Muscle of leg (tissue), 11 donors: ENCODE data around the gene ABHD15. TPM values are rescaled to one million over a fixed set of nuclear protein-coding genes. Genes with fewer than 3 reads are reported as not detected.
A peak's percentile ranks its signal among the peaks of the same experiment; 100 is the strongest.

Experiments
- DNase-seq: peaks from one replicate; pipeline ENCODE4 v3.0.0; 2013
- H3K27ac ChIP-seq: one replicate; pipeline ENCODE4 v1.5.1; 2013; ENCODE audit warnings: mild to moderate bottlenecking, low read length, control low read depth
- H3K27me3 ChIP-seq: one replicate; pipeline ENCODE4 v1.6.1; 2013; ENCODE audit warnings: low read length; ENCODE audit not compliant: control insufficient read depth, insufficient read depth
- H3K36me3 ChIP-seq: one replicate; pipeline ENCODE4 v1.6.1; 2013; ENCODE audit warnings: low read length; ENCODE audit not compliant: control insufficient read depth, insufficient read depth
- H3K4me1 ChIP-seq: one replicate; pipeline ENCODE4 v1.6.1; 2013; ENCODE audit warnings: low read length; ENCODE audit not compliant: control insufficient read depth, insufficient read depth
- H3K4me3 ChIP-seq: one replicate; pipeline ENCODE4 v1.5.1; 2013; ENCODE audit warnings: low read length, control low read depth
- H3K9me3 ChIP-seq: replicated peaks from 2 replicates; pipeline ENCODE4 v1.6.1; 2013; ENCODE audit warnings: low read depth, low read length; ENCODE audit not compliant: control insufficient read depth
- WGBS: methylation state at CpG from one replicate; pipeline ENCODE4 v1.1.5; 2013; ENCODE audit warnings: missing lambda C conversion rate; ENCODE audit not compliant: insufficient coverage; 5-methylcytosine and 5-hydroxymethylcytosine counted together
- polyA plus RNA-seq, 8 donors: library from polyadenylated mRNA; unstranded; fragments of 120-200 nt; gene quantifications; one replicate each; pipeline versions ENCODE4 v1.2.1 to v1.2.3, GENCODE V29; 2013; ENCODE audit warnings: inconsistent platforms in 1 of 8, low replicate concordance in 1 of 8; ENCODE audit not compliant: insufficient read length in 8 of 8, insufficient read depth in 1 of 8
- total RNA-seq: library from RNA; stranded (reverse); fragments of 120-200 nt; gene quantifications from one replicate; pipeline ENCODE4 v1.2.4, GENCODE V29; 2013

The ABHD15 gene
- total and polyA plus RNA-seq, 9 donors, result 3.1 to 4.7 (median 3.4) TPM

DNA sequence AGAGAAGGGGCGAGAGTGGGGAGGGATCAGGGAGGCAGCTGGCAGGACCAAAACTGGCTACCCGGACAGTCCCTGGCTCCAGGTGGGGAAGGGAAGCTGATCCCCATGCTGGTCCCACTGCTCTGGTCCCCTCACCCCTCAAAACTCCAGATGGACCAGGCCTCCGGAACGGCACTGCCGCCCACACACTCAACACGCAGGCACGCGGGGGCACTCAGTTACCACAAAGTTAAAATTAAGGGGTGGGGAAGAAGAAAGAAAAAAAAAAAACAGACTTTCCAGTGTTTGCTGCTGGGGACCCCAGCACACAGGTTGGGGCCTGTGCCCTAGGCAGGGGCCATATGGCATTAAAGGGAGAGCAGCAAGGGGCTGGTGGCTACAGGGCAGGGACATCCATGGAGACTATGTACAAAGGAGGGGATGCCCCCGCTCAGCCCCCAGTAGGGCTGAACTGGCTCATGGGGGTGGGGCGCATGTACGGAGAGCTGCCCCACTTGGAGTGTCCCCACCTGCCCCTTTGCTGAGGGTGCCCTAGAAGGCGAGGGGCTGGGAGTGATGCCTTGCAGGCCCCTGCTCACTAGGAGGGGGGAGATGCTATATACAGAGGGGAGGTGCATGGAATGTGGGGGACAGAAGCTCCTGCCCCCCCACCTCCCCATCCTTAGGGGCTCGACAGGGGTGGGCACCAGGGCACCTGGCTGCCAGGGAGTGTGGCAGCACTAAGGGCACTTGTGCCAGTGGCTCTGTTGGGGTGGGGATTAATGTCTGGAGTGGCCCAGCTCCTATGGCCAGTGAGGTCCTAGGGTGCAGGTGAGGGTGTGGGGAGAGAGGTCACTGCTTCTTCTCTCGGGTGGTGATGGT lies 7.3 kb upstream of the ABHD15 start:
- H3K27me3 ChIP-seq, result no peaks in the 10 kb centered on the region
- peaks cover 78% of the 10 kb centered on the region for H3K36me3 ChIP-seq
- 89% methylated on average over 3 of the region's 14 CpGs for WGBS
- no peak overlapping the region for H3K4me3 ChIP-seq
- H3K9me3 ChIP-seq, result no peaks in the 10 kb centered on the region
- no peak overlapping the region for H3K27ac ChIP-seq
- H3K4me1 ChIP-seq, result peaks cover 48% of the 10 kb centered on the region
- peak; percentile 10 for DNase-seq

- DNase-seq, result peak; percentile 15
- H3K27ac ChIP-seq, result peak overlapping the region; percentile 55
- no CpG with 5 or more reads among the region's 6 CpGs for WGBS
- H3K4me1 ChIP-seq, result peaks cover 49% of the 10 kb centered on the region
- no peaks in the 10 kb centered on the region for H3K9me3 ChIP-seq
- H3K4me3 ChIP-seq, result no peak overlapping the region
- peaks cover 73% of the 10 kb centered on the region for H3K36me3 ChIP-seq
- no peaks in the 10 kb centered on the region for H3K27me3 ChIP-seq
These were observed 6.7 kb upstream of the ABHD15 start for GRCh38 chr17:29573558-29573869.

GRCh38 chr17:29572691-29573557 lies 6.1 kb upstream of the ABHD15 start:
- peak; percentile 83 for DNase-seq
- peak overlapping the region; percentile 15 for H3K4me3 ChIP-seq
- WGBS, result 6% methylated on average over 38 of the region's 62 CpGs
- peaks cover 46% of the 10 kb centered on the region for H3K4me1 ChIP-seq
- H3K27ac ChIP-seq, result peak overlapping the region; percentile 55
- H3K36me3 ChIP-seq, result peaks cover 67% of the 10 kb centered on the region
- H3K27me3 ChIP-seq, result no peaks in the 10 kb centered on the region
- H3K9me3 ChIP-seq, result no peaks in the 10 kb centered on the region

DNA sequence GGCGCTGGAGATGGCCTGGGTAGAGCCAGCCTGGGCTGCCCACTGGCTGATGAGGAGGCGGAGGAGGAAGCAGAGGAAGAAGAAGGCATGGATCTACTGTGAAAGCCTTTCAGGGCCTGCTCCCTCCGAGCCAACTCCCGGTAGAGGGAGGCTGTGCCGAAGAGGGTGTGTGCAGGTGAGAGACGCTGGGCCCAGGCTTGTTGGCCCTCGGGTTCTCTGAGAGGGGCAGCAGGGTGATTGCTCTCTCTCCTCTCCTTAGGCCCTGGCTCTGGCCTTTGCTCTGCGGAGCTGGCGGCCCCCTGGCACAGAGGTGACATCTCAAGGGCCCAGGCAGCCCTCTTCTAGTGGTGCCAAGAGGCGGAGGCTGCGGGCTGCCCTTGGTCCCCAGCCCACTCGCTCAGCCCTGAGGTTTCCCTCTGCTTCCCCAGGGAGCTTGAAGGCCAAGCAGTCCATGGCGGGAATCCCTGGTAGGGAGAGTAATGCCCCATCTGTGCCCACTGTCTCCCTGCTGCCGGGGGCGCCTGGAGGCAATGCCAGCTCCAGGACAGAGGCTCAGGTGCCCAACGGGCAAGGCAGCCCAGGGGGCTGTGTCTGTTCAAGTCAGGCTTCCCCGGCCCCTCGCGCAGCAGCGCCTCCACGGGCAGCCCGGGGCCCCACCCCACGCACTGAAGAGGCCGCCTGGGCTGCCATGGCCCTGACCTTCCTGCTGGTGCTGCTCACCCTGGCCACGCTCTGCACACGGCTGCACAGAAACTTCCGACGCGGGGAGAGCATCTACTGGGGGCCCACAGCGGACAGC lies 5.2 kb upstream of the ABHD15 start:
- Histone ChIP-seq H3K27ac (peak overlapping the region; percentile 35), H3K4me1 (peaks cover 43% of the 10 kb centered on the region), H3K36me3 (peaks cover 58% of the 10 kb centered on the region), H3K4me3 (peak overlapping the region; percentile 15), H3K27me3 (peaks cover 4% of the 10 kb centered on the region), H3K9me3 (no peaks in the 10 kb centered on the region)
- 29% methylated on average over 22 of the region's 30 CpGs for WGBS
- peak; percentile 19 for DNase-seq

DNA sequence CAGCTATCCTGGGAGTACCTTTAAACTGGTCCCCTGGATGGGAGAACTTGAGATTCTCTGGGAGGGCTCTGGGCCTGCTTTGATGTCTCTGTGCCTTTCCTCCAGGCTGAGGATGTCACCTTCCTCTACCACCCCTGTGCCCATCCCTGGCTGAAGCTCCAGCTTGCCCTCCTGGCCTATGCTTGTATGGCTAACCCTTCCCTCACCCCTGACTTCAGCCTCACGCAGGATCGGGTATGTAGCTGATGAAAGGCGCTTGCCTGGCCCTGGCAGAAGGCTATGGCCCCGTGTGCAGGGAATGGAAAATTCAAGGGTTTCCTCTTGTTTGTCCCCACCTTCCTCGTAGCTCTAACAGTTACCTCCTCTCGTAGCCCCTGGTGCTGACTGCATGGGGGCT lies 4.6 kb upstream of the ABHD15 start:
- no CpG with 5 or more reads among the region's 6 CpGs for WGBS

GRCh38 chr17:29570521-29570920 lies 3.7 kb upstream of the ABHD15 start:
- Histone ChIP-seq H3K4me3 (no peak overlapping the region), H3K27me3 (peaks cover 16% of the 10 kb centered on the region), H3K36me3 (peaks cover 43% of the 10 kb centered on the region), H3K27ac (no peak overlapping the region), H3K9me3 (no peaks in the 10 kb centered on the region), H3K4me1 (peaks cover 49% of the 10 kb centered on the region)
- no peak for DNase-seq
- 88% methylated on average over 7 of the region's 7 CpGs for WGBS

More for the DNA sequence above, 4.6 kb upstream of the ABHD15 start:
- H3K36me3 ChIP-seq, result peaks cover 52% of the 10 kb centered on the region
- H3K27me3 ChIP-seq, result peaks cover 6% of the 10 kb centered on the region
- H3K4me1 ChIP-seq, result peaks cover 39% of the 10 kb centered on the region
- peak; percentile 10 for DNase-seq
- no peak overlapping the region for H3K4me3 ChIP-seq
- peak overlapping the region; percentile 13 for H3K27ac ChIP-seq
- H3K9me3 ChIP-seq, result no peaks in the 10 kb centered on the region

DNA sequence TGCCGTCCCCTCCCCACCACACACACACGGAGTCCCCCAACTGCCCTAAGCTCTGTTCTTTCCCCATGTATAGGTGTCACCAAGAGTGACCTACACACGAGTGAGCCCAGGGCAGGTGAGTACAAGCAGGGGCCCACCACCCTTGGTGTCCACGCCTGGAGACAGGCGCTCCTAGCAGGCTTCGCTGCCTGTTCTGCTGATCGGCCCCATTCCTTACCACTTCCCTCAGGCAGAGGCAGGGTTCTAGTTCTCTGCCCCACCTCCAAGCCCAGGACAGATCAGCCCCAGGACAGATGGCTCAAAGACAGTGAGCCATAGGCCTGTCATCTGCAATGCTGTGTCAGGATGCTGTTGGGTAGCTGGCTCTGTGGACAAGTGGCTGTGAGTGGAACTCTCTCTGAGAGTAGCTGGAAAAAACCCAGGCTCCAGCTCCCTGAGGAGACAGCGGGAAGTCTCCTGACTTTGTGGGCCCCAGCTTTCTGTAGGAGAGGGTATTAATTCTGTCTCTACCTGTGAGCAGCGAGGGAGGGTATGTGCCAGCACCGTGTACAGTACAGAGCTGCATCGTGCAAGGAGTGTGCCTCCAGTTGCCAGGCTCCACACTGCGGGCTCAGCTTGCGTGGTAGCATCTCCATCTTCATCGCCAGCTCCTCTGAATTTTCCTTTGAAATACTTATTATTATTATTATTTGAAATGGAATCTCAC lies 2.6 kb upstream of the ABHD15 start:
- 34% methylated on average over 8 of the region's 14 CpGs for WGBS
- Histone ChIP-seq H3K4me1 (peaks cover 51% of the 10 kb centered on the region), H3K27me3 (peaks cover 25% of the 10 kb centered on the region), H3K27ac (peak overlapping the region; percentile 83), H3K36me3 (peaks cover 31% of the 10 kb centered on the region), H3K4me3 (peak overlapping the region; percentile 90), H3K9me3 (no peaks in the 10 kb centered on the region)
- peak; percentile 29 for DNase-seq

DNA sequence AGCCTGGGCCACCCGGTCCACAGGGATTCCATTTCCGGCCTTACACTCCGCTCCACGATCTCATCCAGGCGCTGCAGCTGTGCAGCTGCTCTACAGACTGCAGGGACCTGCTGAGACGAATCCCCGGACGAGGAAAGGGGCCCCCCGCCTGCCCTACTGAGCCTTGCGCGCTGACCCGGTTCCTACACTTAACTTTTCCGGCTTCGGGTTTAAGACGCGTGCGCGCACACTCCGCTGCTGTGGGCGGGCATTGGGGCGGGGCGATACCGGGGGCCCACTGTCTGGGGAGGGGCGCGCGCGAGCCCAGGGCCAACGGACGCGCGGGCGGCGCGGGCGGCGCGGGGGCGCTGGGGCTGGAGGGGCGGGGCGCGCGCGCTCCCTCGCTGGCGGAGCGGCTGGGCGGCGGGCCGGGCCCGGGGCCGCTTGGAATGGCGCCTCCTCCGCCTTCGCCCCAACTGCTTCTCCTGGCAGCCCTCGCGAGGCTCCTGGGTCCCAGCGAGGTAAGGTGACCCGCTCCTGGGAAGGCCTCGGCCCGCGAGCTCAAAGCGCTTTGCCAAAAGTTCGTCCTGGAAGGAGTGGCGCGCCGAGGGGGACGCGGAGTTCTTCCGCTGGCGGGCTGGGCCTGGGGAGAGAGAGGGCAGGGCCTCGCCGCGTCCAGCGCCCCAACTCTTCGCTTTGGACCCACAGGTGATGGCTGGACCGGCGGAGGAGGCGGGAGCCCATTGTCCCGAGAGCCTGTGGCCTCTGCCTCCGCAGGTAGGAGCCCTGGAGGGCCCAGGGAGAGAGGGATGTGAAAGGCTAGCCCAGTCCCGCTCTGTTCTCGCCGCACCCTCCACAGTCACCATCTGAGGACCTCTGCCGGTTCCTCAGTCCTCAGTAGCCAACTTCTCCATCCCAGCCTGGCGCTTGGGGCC lies 1.8 kb upstream of the ABHD15 start, which contains the start of gene TP53I13:
TSS of gene TP53I13 (plus strand) at position 371 of the 914 bp plus-strand sequence. CDS start at position 429, 58 bp downstream.
- Histone ChIP-seq H3K9me3 (no peaks in the 10 kb centered on the region), H3K27ac (peak within 1 kb of the TSS; percentile 87), H3K36me3 (peaks cover 24% of the 10 kb centered on the region), H3K4me3 (peak within 1 kb of the TSS; percentile 90), H3K4me1 (peaks cover 54% of the 10 kb centered on the region), H3K27me3 (peaks cover 25% of the 10 kb centered on the region)
- DNase-seq, result peak; percentile 95
- WGBS, result under 1% methylated on average over 50 of the region's 85 CpGs
